ENCODE measurements around the gene RNF224. TPM values are rescaled to one million over a fixed set of nuclear protein-coding genes. Genes with fewer than 3 reads are reported as not detected.

The RNF224 gene
- total and polyA plus RNA-seq, 2 of the 13 experiments (the other 11 are each of a cell fraction or from before 2014, with no cell fraction given): 0.09 TPM; not detected in 1

DNA sequence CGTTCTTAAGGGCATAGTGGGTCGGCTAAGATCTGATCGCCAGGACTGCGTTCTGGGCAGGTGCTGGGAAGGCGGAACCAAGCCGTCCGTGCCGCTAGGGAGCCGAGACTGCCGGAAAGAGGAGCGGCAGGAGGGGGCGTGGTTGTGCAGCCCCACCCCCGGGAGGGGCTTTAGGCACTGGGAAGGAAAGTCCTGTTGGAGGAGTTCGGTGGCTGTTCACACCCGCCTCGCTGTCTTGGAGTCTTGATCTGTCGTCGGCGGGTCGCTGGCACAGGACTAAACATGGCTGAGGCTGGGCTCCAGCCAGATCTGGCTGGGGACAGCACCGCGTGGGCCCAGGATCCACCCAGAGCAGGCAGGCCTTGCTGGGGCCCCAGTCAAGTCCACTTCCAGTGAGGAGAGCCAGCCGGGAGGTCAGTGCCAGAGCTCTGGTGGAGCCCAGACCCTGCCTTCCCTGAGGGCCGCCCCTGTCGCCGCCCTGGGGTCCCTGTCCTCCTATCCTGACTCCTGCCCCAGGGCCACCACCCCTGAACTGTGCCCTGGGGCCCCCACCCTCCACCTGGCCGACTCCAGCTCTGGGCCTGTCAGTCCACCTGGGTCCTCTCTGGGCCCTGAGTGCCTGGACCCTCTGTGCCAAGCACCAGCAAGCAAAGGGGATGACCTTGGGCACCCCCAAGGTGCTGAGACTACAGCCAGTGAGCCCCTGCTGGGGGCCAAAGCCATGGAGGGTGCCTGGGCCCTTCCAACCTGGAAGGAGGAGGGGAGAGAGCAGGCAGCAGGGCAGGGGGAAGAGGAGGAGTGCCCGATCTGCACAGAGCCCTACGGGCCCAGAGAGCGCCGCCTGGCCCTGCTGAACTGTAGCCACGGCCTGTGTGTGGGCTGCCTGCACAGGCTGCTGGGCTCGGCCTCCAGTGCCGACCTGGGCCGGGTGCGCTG, 9.8 kb upstream of the RNF224 start (continued):
- TF ChIP-seq ATF7 (IDR thresholded peaks at IDR 0.05) (no peak), ATF7 (CRISPR knock-in tag; IDR thresholded peaks at IDR 0.05) (0 out of 2 replicates have a peak, but pooled peaks have one; percentile 43), RORA (CRISPR knock-in tag; IDR thresholded peaks at IDR 0.05) (no peak), DDIT3 (CRISPR knock-in tag; IDR thresholded peaks at IDR 0.05) (no peak), ZNF83 (CRISPR knock-in tag; IDR thresholded peaks at IDR 0.05; ENCODE audit: borderline replicate concordance) (no peak), IRX3 (CRISPR knock-in tag; IDR thresholded peaks at IDR 0.05; ENCODE audit: borderline replicate concordance, low read depth) (no peak), MNT (IDR thresholded peaks at IDR 0.05) (peak; percentile 11; the same call in 1 of the 2 replicates), ZNF713 (CRISPR knock-in tag; IDR thresholded peaks at IDR 0.05) (0 out of 2 replicates have a peak, but pooled peaks have one; percentile 79), ZNF446 (CRISPR knock-in tag; IDR thresholded peaks at IDR 0.05) (0 out of 2 replicates have a peak, but pooled peaks have one; percentile 21), ZNF709 (CRISPR knock-in tag; IDR thresholded peaks at IDR 0.05) (peak; percentile 75; the same call in 1 of the 2 replicates), EHMT2 (IDR thresholded peaks at IDR 0.05; ENCODE audit: borderline replicate concordance, low read depth, low read length) (no peak), SOX13 (IDR thresholded peaks at IDR 0.05) (no peak), SOX13 (CRISPR knock-in tag; conservative IDR thresholded peaks at IDR 0.05 in 1 of 2, IDR thresholded peaks at IDR 0.05 in 1 of 2) (0 out of 4 replicates have a peak, but pooled peaks of 1 of the 2 experiments have one; percentile 22), ZNF777 (CRISPR knock-in tag; IDR thresholded peaks at IDR 0.05) (no peak; the same call in none of the 2 replicates), TIGD3 (CRISPR knock-in tag; IDR thresholded peaks at IDR 0.05; ENCODE audit: borderline replicate concordance) (no peak)
- TF ChIP-seq, protein P1, sequence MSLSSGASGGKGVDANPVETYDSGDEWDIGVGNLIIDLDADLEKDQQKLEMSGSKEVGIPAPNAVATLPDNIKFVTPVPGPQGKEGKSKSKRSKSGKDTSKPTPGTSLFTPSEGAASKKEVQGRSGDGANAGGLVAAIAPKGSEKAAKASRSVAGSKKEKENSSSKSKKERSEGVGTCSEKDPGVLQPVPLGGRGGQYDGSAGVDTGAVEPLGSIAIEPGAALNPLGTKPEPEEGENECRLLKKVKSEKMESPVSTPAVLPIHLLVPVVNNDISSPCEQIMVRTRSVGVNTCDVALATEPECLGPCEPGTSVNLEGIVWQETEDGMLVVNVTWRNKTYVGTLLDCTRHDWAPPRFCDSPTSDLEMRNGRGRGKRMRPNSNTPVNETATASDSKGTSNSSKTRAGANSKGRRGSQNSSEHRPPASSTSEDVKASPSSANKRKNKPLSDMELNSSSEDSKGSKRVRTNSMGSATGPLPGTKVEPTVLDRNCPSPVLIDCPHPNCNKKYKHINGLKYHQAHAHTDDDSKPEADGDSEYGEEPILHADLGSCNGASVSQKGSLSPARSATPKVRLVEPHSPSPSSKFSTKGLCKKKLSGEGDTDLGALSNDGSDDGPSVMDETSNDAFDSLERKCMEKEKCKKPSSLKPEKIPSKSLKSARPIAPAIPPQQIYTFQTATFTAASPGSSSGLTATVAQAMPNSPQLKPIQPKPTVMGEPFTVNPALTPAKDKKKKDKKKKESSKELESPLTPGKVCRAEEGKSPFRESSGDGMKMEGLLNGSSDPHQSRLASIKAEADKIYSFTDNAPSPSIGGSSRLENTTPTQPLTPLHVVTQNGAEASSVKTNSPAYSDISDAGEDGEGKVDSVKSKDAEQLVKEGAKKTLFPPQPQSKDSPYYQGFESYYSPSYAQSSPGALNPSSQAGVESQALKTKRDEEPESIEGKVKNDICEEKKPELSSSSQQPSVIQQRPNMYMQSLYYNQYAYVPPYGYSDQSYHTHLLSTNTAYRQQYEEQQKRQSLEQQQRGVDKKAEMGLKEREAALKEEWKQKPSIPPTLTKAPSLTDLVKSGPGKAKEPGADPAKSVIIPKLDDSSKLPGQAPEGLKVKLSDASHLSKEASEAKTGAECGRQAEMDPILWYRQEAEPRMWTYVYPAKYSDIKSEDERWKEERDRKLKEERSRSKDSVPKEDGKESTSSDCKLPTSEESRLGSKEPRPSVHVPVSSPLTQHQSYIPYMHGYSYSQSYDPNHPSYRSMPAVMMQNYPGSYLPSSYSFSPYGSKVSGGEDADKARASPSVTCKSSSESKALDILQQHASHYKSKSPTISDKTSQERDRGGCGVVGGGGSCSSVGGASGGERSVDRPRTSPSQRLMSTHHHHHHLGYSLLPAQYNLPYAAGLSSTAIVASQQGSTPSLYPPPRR (CRISPR knock-in tag; IDR thresholded peaks at IDR 0.05; ENCODE audit: borderline replicate concordance): 0 out of 2 replicates have a peak, but pooled peaks have one; percentile 22
- TF ChIP-seq, protein P2, sequence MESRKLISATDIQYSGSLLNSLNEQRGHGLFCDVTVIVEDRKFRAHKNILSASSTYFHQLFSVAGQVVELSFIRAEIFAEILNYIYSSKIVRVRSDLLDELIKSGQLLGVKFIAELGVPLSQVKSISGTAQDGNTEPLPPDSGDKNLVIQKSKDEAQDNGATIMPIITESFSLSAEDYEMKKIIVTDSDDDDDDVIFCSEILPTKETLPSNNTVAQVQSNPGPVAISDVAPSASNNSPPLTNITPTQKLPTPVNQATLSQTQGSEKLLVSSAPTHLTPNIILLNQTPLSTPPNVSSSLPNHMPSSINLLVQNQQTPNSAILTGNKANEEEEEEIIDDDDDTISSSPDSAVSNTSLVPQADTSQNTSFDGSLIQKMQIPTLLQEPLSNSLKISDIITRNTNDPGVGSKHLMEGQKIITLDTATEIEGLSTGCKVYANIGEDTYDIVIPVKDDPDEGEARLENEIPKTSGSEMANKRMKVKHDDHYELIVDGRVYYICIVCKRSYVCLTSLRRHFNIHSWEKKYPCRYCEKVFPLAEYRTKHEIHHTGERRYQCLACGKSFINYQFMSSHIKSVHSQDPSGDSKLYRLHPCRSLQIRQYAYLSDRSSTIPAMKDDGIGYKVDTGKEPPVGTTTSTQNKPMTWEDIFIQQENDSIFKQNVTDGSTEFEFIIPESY (CRISPR knock-in tag; IDR thresholded peaks at IDR 0.05): no peak
